Erythroblast (primary cell): ENCODE measurements around the gene RPL28.
A peak's percentile ranks its signal among the peaks of the same experiment; 100 is the strongest.

Source experiments
- DNase-seq, 2 experiments: peaks; one replicate each; lab custom pipeline; 2025; lab: John Stamatoyannopoulos, UW
- GATA1 ChIP-seq: IDR thresholded peaks from 2 replicates; pipeline ENCODE4 v1.6.1; 2011; ENCODE audit warnings: low read depth, mild to moderate bottlenecking, control low read depth, low read length, moderate library complexity
- POLR2A ChIP-seq: IDR thresholded peaks from 2 replicates; pipeline ENCODE4 v1.6.1; 2011; ENCODE audit warnings: mild to moderate bottlenecking, low read length

RPL28 gene

GRCh38 chr19:55424518-55424917, 38.8 kb downstream of the RPL28 start:
- DNase-seq, result no peak
- TF ChIP-seq POLR2A (no peak), GATA1 (no peak)

GRCh38 chr19:55426042-55426441, 40.3 kb downstream of the RPL28 start:
- TF ChIP-seq POLR2A (no peak), GATA1 (no peak)
- DNase-seq, result no peak

GRCh38 chr19:55431183-55431582, 45.5 kb downstream of the RPL28 start:
- DNase-seq, result no peak

GRCh38 chr19:55432241-55432959, 46.7 kb downstream of the RPL28 start:
- no peak for DNase-seq
- no peak for TF ChIP-seq POLR2A
- no peak for TF ChIP-seq GATA1

More at GRCh38 chr19:55431183-55431582, 45.5 kb downstream of the RPL28 start:
- TF ChIP-seq POLR2A (no peak), GATA1 (no peak)

- no peak for TF ChIP-seq GATA1
- TF ChIP-seq POLR2A, result no peak
- DNase-seq, result no peak
These were observed 47.6 kb downstream of the RPL28 start for GRCh38 chr19:55433292-55433691.

GRCh38 chr19:55434356-55434919, 48.7 kb downstream of the RPL28 start:
- no peak for TF ChIP-seq GATA1
- TF ChIP-seq POLR2A, result no peak
- peak in 1 of 2 experiments; percentile 56 for DNase-seq

GRCh38 chr19:55435020-55435419, 49.3 kb downstream of the RPL28 start:
- TF ChIP-seq POLR2A (no peak), GATA1 (no peak)

GRCh38 chr19:55436847-55437246, 51.1 kb downstream of the RPL28 start:
- TF ChIP-seq GATA1, result no peak
- TF ChIP-seq POLR2A, result no peak

More at GRCh38 chr19:55435020-55435419, 49.3 kb downstream of the RPL28 start:
- DNase-seq, result peak in 1 of 2 experiments; percentile 71

GRCh38 chr19:55437410-55437809, 51.7 kb downstream of the RPL28 start:
- DNase-seq, result peak; percentile 70 to 74

More at GRCh38 chr19:55436847-55437246, 51.1 kb downstream of the RPL28 start:
- no peak for DNase-seq

GRCh38 chr19:55439052-55439451, 53.3 kb downstream of the RPL28 start:
- no peak for DNase-seq
- TF ChIP-seq POLR2A (no peak), GATA1 (no peak)

More at GRCh38 chr19:55437410-55437809, 51.7 kb downstream of the RPL28 start:
- no peak for TF ChIP-seq GATA1

GRCh38 chr19:55440411-55441105, 54.8 kb downstream of the RPL28 start:
- peak; percentile 58 to 71 for DNase-seq
- TF ChIP-seq GATA1, result no peak
- peak; percentile 28 for TF ChIP-seq POLR2A

GRCh38 chr19:55441319-55441691, 55.6 kb downstream of the RPL28 start:
- TF ChIP-seq POLR2A (no peak), GATA1 (no peak)
- DNase-seq, result no peak

GRCh38 chr19:55441692-55442321, 56.1 kb downstream of the RPL28 start:
- DNase-seq, result peak; percentile 67 to 76
- peak; percentile 40 for TF ChIP-seq POLR2A
- no peak for TF ChIP-seq GATA1
